Hepatocyte (in vitro differentiated cells): ENCODE results near the gene OSBPL5. TPM values are rescaled to one million over a fixed set of nuclear protein-coding genes. Genes with fewer than 3 reads are reported as not detected.

Source experiments
- DNase-seq: peaks from one replicate; pipeline ENCODE4 v3.0.0-alpha.2; 2016; ENCODE audit warnings: low spot score
- H2AFZ ChIP-seq: fragments of 200-600 bp; sonication (generic); 2 replicates; pipeline ENCODE4 v1.6.0; 2016; ENCODE audit warnings: antibody characterized with exemption, mild to moderate bottlenecking
- H3K27ac ChIP-seq: fragments of 200-600 bp; sonication (generic); 2 replicates; pipeline ENCODE4 v1.5.1; 2016; ENCODE audit warnings: mild to moderate bottlenecking
- H3K27me3 ChIP-seq: fragments of 200-600 bp; sonication (generic); 2 replicates; pipeline ENCODE4 v1.6.1; 2016
- H3K36me3 ChIP-seq: fragments of 200-600 bp; sonication (generic); replicated peaks from 2 replicates; pipeline ENCODE4 v1.5.1; 2016; ENCODE audit warnings: low read depth; ENCODE audit not compliant: insufficient read depth
- H3K4me1 ChIP-seq: fragments of 200-600 bp; sonication (generic); 2 replicates; pipeline ENCODE4 v1.5.1; 2016; ENCODE audit warnings: mild to moderate bottlenecking, moderate library complexity; ENCODE audit not compliant: insufficient read depth
- H3K4me2 ChIP-seq: fragments of 200-600 bp; sonication (generic); 2 replicates; pipeline ENCODE4 v1.6.0; 2016
- H3K4me3 ChIP-seq: fragments of 200-600 bp; sonication (generic); 2 replicates; pipeline ENCODE4 v1.5.1; 2016; ENCODE audit warnings: mild to moderate bottlenecking
- H3K79me2 ChIP-seq: fragments of 200-600 bp; sonication (generic); 2 replicates; pipeline ENCODE4 v1.6.0; 2017; ENCODE audit warnings: mild to moderate bottlenecking
- H3K9me2 ChIP-seq: fragments of 200-600 bp; sonication (generic); replicated peaks from 2 replicates; pipeline ENCODE4 v1.6.0; 2017; ENCODE audit warnings: mild to moderate bottlenecking; ENCODE audit not compliant: insufficient read depth
- H3K9me3 ChIP-seq: fragments of 200-600 bp; sonication (generic); 2 replicates; pipeline ENCODE4 v1.5.1; 2016; ENCODE audit warnings: low read depth, mild to moderate bottlenecking
- H4K20me1 ChIP-seq: fragments of 200-600 bp; sonication (generic); 2 replicates; pipeline ENCODE4 v1.6.0; 2016; ENCODE audit warnings: mild to moderate bottlenecking; ENCODE audit not compliant: insufficient read depth, poor library complexity, severe bottlenecking
- EZH2 ChIP-seq: fragments of 200-600 bp; sonication (generic); IDR thresholded peaks from 2 replicates; pipeline ENCODE4 v1.6.1; 2016; ENCODE audit warnings: antibody characterized with exemption, mild to moderate bottlenecking, borderline replicate concordance
- EZH2phosphoT487 ChIP-seq: fragments of 200-600 bp; sonication (generic); IDR thresholded peaks from one replicate; pipeline ENCODE4 v1.6.1; 2018; ENCODE audit warnings: antibody characterized with exemption, mild to moderate bottlenecking, low read depth, moderate library complexity; ENCODE audit not compliant: unreplicated experiment, severe bottlenecking
- WGBS: methylation state at CpG from one replicate; pipeline ENCODE4 v1.1.6; 2016; ENCODE audit warnings: low lambda C conversion rate; ENCODE audit errors: missing lambda C conversion rate; 5-methylcytosine and 5-hydroxymethylcytosine counted together
- polyA plus RNA-seq: library from polyadenylated mRNA; unstranded; fragments of >200 nt; fragmentation: Nextera tagmentation; extraction: Ambion mirVana; gene quantifications from 2 replicates; pipeline ENCODE4 v1.2.1, GENCODE V29; 2016
- total RNA-seq: library from RNA; depleted of rRNA; stranded (reverse); fragments of >200 nt; gene quantifications from 2 replicates; pipeline ENCODE4 v1.2.3, GENCODE V29; 2014
- TF ChIP-seq, protein P1 (sequence below): fragments of 200-600 bp; sonication (generic); IDR thresholded peaks from 2 replicates; pipeline ENCODE4 v1.5.1; 2016; ENCODE audit warnings: antibody characterized with exemption, mild to moderate bottlenecking; ENCODE audit not compliant: poor library complexity

Gene OSBPL5
- total and polyA plus RNA-seq, 2 experiments from 2014 or later = 9.0 to 12.5 TPM

DNA sequence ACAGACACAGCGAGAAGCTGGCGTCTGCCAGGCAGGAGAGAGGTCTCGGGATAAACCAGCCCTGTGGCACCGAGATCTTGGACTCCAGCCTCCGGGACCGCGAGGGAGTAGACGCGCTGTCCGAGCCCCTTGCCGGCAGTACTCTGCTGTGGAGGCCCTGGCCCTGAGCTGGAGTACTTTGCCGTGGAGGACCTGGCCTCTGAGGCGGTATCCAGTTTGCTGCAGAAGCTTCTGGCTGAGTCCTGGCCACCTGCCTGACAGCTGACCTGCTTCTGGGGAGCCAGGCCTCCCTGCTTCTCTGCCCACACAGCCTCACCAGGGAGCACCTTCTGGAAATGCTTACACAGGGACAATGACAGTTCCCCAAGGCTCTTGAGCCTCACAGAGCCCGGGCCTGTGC is 76.3 kb downstream of the OSBPL5 start:
- H4K20me1 ChIP-seq = no peaks in the 10 kb centered on the region
- H2AFZ ChIP-seq = no peak overlapping the region
- no peaks in the 10 kb centered on the region for H3K4me1 ChIP-seq
- H3K27me3 ChIP-seq = no peaks in the 10 kb centered on the region
- H3K9me2 ChIP-seq = no peaks in the 10 kb centered on the region
- no peak overlapping the region for H3K4me3 ChIP-seq
- H3K27ac ChIP-seq = no peak overlapping the region
- 94% methylated on average over 14 of the region's 14 CpGs for WGBS
- H3K36me3 ChIP-seq = no peaks in the 10 kb centered on the region
- TF ChIP-seq EZH2 (no peak), EZH2phosphoT487 (no peak)
- TF ChIP-seq, protein P1, sequence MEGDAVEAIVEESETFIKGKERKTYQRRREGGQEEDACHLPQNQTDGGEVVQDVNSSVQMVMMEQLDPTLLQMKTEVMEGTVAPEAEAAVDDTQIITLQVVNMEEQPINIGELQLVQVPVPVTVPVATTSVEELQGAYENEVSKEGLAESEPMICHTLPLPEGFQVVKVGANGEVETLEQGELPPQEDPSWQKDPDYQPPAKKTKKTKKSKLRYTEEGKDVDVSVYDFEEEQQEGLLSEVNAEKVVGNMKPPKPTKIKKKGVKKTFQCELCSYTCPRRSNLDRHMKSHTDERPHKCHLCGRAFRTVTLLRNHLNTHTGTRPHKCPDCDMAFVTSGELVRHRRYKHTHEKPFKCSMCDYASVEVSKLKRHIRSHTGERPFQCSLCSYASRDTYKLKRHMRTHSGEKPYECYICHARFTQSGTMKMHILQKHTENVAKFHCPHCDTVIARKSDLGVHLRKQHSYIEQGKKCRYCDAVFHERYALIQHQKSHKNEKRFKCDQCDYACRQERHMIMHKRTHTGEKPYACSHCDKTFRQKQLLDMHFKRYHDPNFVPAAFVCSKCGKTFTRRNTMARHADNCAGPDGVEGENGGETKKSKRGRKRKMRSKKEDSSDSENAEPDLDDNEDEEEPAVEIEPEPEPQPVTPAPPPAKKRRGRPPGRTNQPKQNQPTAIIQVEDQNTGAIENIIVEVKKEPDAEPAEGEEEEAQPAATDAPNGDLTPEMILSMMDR = no peak
- no peak for DNase-seq
- no peaks in the 10 kb centered on the region for H3K79me2 ChIP-seq
- H3K9me3 ChIP-seq = no peaks in the 10 kb centered on the region
- no peak overlapping the region for H3K4me2 ChIP-seq

DNA sequence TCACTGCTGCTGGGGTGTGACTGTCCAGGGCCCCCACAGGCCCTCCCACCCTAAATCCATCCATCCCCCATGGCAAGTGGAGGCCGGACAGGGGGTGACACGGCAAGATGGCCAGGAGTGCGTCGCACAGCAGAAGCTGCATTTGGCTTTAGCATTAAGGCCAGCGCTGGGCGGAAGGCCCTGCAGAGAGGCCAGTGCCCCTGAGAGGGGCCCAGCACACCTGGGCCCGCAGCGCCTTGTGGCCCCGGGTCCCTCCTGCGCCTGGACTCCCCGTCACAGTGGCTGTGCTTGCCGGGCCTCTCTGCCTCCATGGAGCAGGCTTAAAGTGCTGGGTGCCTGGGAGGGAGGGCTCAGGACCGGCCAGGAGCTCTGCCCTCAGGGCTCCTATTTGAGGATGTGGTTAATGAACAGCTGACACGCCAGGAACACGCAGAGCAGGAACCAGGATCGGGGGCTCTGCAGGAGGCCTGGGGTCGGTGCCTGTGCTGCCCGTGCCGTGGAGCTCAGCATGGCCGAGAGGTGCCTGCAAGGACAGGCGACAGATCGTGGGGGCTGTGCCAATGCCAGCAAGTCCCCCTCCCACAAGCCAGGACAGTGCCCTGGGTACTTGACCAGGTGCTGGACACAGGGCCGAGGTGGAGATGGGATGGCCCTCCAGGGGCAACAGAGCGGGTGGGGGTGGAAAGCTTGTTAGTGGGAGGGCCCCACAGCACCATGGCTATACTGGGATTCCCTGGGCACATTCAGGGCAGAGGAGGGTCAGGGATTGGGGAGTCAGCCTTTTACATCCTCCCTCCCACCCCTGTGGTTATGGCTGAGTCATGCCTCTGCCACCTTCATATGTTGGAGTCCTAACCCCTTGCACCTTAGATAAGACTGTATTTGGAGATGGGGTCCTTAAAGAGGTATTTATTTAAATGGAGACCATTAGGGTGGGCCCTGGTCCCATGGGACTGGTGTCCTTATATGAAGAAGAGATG is 77.0 kb downstream of the OSBPL5 start:
- WGBS = 84% methylated on average over 24 of the region's 24 CpGs
- Histone ChIP-seq H3K36me3 (no peaks in the 10 kb centered on the region), H3K4me2 (no peak overlapping the region), H4K20me1 (no peaks in the 10 kb centered on the region), H3K9me2 (no peaks in the 10 kb centered on the region), H3K27ac (no peak overlapping the region), H3K4me1 (no peaks in the 10 kb centered on the region), H3K79me2 (no peaks in the 10 kb centered on the region), H3K27me3 (no peaks in the 10 kb centered on the region), H2AFZ (no peak overlapping the region), H3K9me3 (no peaks in the 10 kb centered on the region), H3K4me3 (no peak overlapping the region)
- DNase-seq = no peak
- no peak for TF ChIP-seq EZH2
- TF ChIP-seq, protein P1 = no peak
- TF ChIP-seq EZH2phosphoT487 = no peak

DNA sequence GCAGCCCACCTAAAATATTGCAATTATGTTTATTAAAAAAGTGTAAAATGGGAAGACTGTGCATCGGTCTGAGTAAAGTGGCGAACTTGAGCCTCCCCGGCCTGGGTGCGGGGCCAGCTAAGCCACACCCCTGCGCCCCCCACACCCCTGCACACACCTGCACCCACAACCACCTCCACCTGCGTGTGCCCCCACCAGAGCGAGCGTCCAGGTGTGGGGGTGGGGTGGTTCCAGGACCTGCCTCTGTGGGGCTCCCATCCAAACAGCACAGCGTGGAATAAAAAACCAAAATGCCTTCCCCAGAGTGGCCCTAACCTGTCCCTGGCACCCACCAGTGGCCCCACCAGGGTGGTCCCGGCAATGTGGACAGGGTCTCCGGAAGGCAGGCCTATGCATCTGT is 77.7 kb downstream of the OSBPL5 start:
- no peak overlapping the region for H3K27ac ChIP-seq
- no peaks in the 10 kb centered on the region for H3K9me2 ChIP-seq
- no peak overlapping the region for H2AFZ ChIP-seq
- TF ChIP-seq, protein P1 = no peak
- TF ChIP-seq EZH2 (no peak), EZH2phosphoT487 (no peak)
- no peak for DNase-seq
- H3K4me3 ChIP-seq = no peak overlapping the region
- no peak overlapping the region for H3K4me2 ChIP-seq
- no peaks in the 10 kb centered on the region for H3K4me1 ChIP-seq
- no peaks in the 10 kb centered on the region for H3K79me2 ChIP-seq
- H3K36me3 ChIP-seq = no peaks in the 10 kb centered on the region
- no peaks in the 10 kb centered on the region for H3K27me3 ChIP-seq
- 95% methylated on average over 8 of the region's 11 CpGs for WGBS
- H4K20me1 ChIP-seq = no peaks in the 10 kb centered on the region
- H3K9me3 ChIP-seq = no peaks in the 10 kb centered on the region
